ENCODE measurements around the gene PRKCH. TPM values are rescaled to one million over a fixed set of nuclear protein-coding genes. Genes with fewer than 3 reads are reported as not detected.

PRKCH gene
- total RNA-seq, 1 experiment from 2014 or later: 22.3 TPM

- no peak for DNase-seq
- no peak overlapping the region for H3K4me3 Mint-ChIP-seq (ENCODE audit: low read depth, unreplicated experiment)
- TF ChIP-seq CTCF (IDR thresholded peaks at IDR 0.05; ENCODE audit: unreplicated experiment): no peak
- intact Hi-C loops (cut with micrococcal nuclease; ENCODE audit: unreplicated experiment): no loop called here
- peaks cover 5% of the 10 kb centered on the region for H3K9me3 Mint-ChIP-seq (ENCODE audit: low read depth, unreplicated experiment)
- H3K4me1 Mint-ChIP-seq (ENCODE audit: low read depth, unreplicated experiment): peaks cover 16% of the 10 kb centered on the region
- H3K27ac Mint-ChIP-seq (ENCODE audit: unreplicated experiment): no peak overlapping the region
- BruUV-seq (replicated peaks): no TSS peak
- CTCF ChIA-PET: no interaction called here
- no peaks in the 10 kb centered on the region for H3K27me3 Mint-ChIP-seq (ENCODE audit: unreplicated experiment)
- H3K36me3 Mint-ChIP-seq (ENCODE audit: insufficient read depth, unreplicated experiment): no peaks in the 10 kb centered on the region
Observed at GRCh38 chr14:61372842-61373555, 51.6 kb downstream of the PRKCH start.

GRCh38 chr14:61374284-61374683 lies 52.9 kb downstream of the PRKCH start:
- Mint-ChIP-seq H3K27me3 (ENCODE audit: unreplicated experiment) (no peaks in the 10 kb centered on the region), H3K36me3 (ENCODE audit: insufficient read depth, unreplicated experiment) (no peaks in the 10 kb centered on the region), H3K4me3 (ENCODE audit: low read depth, unreplicated experiment) (no peak overlapping the region), H3K4me1 (ENCODE audit: low read depth, unreplicated experiment) (peaks cover 10% of the 10 kb centered on the region), H3K27ac (ENCODE audit: unreplicated experiment) (no peak overlapping the region), H3K9me3 (ENCODE audit: low read depth, unreplicated experiment) (peaks cover 5% of the 10 kb centered on the region)
- CTCF ChIA-PET: no interaction called here
- no TSS peak for BruUV-seq (replicated peaks)
- TF ChIP-seq CTCF (IDR thresholded peaks at IDR 0.05; ENCODE audit: unreplicated experiment): no peak
- no peak for DNase-seq
- intact Hi-C loops (cut with micrococcal nuclease; ENCODE audit: unreplicated experiment): no loop called here

GRCh38 chr14:61375218-61375617 lies 53.8 kb downstream of the PRKCH start:
- Mint-ChIP-seq H3K9me3 (ENCODE audit: low read depth, unreplicated experiment) (peaks cover 5% of the 10 kb centered on the region), H3K27ac (ENCODE audit: unreplicated experiment) (no peak overlapping the region), H3K4me1 (ENCODE audit: low read depth, unreplicated experiment) (peaks cover 10% of the 10 kb centered on the region), H3K4me3 (ENCODE audit: low read depth, unreplicated experiment) (no peak overlapping the region), H3K36me3 (ENCODE audit: insufficient read depth, unreplicated experiment) (no peaks in the 10 kb centered on the region), H3K27me3 (ENCODE audit: unreplicated experiment) (no peaks in the 10 kb centered on the region)
- CTCF ChIA-PET: no interaction called here
- no peak for DNase-seq
- intact Hi-C loops (cut with micrococcal nuclease; ENCODE audit: unreplicated experiment): no loop called here
- no peak for TF ChIP-seq CTCF (IDR thresholded peaks at IDR 0.05; ENCODE audit: unreplicated experiment)
- no TSS peak for BruUV-seq (replicated peaks)

GRCh38 chr14:61376314-61376713 lies 54.9 kb downstream of the PRKCH start:
- DNase-seq: no peak
- Mint-ChIP-seq H3K4me1 (ENCODE audit: low read depth, unreplicated experiment) (peaks cover 10% of the 10 kb centered on the region), H3K9me3 (ENCODE audit: low read depth, unreplicated experiment) (peaks cover 5% of the 10 kb centered on the region), H3K27me3 (ENCODE audit: unreplicated experiment) (no peaks in the 10 kb centered on the region), H3K27ac (ENCODE audit: unreplicated experiment) (no peak overlapping the region), H3K36me3 (ENCODE audit: insufficient read depth, unreplicated experiment) (no peaks in the 10 kb centered on the region), H3K4me3 (ENCODE audit: low read depth, unreplicated experiment) (no peak overlapping the region)
- intact Hi-C loops (cut with micrococcal nuclease; ENCODE audit: unreplicated experiment): no loop called here
- CTCF ChIA-PET: no interaction called here
- TF ChIP-seq CTCF (IDR thresholded peaks at IDR 0.05; ENCODE audit: unreplicated experiment): no peak
- BruUV-seq (replicated peaks): no TSS peak
